H9 (cell line): ENCODE data around the gene PRKRA. TPM values are rescaled to one million over a fixed set of nuclear protein-coding genes. Genes with fewer than 3 reads are reported as not detected.
A peak's percentile ranks its signal among the peaks of the same experiment; 100 is the strongest.

Source experiments
- DNase-seq: peaks from one replicate; pipeline ENCODE4 v3.0.0-alpha.2; 2017
- H2AFZ ChIP-seq: one replicate; pipeline ENCODE4 v1.6.1; 2013; ENCODE audit warnings: mild to moderate bottlenecking, low read length, control low read depth, moderate library complexity
- H2AK5ac ChIP-seq: 2 replicates; pipeline ENCODE4 v1.6.1; 2013; ENCODE audit warnings: low read length, control low read depth, mixed read lengths; ENCODE audit not compliant: insufficient read length
- H2BK120ac ChIP-seq: one replicate; pipeline ENCODE4 v1.6.1; 2013; ENCODE audit warnings: low read depth, mild to moderate bottlenecking, low read length, control low read depth, inconsistent platforms; ENCODE audit not compliant: poor library complexity, severe bottlenecking
- H2BK12ac ChIP-seq: 2 replicates; pipeline ENCODE4 v1.6.1; 2013; ENCODE audit warnings: low read length, control low read depth, mixed read lengths, low read depth; ENCODE audit not compliant: insufficient read length
- H2BK15ac ChIP-seq: 2 replicates; pipeline ENCODE4 v1.6.1; 2013; ENCODE audit warnings: low read depth, low read length, control low read depth
- H2BK20ac ChIP-seq: one replicate; pipeline ENCODE4 v1.6.1; 2013; ENCODE audit warnings: low read depth, mild to moderate bottlenecking, low read length, control low read depth, inconsistent platforms; ENCODE audit not compliant: poor library complexity, severe bottlenecking
- H2BK5ac ChIP-seq: 2 replicates; pipeline ENCODE4 v1.6.1; 2013; ENCODE audit warnings: low read length, control low read depth, mixed read lengths; ENCODE audit not compliant: insufficient read length
- H3K14ac ChIP-seq: 2 replicates; pipeline ENCODE4 v1.6.1; 2013; ENCODE audit warnings: low read length, control low read depth; ENCODE audit not compliant: insufficient read depth
- H3K18ac ChIP-seq: 2 replicates; pipeline ENCODE4 v1.6.1; 2013; ENCODE audit warnings: low read depth, mild to moderate bottlenecking, mixed read lengths, low read length, control low read depth; ENCODE audit not compliant: insufficient read length
- H3K23ac ChIP-seq: 2 replicates; pipeline ENCODE4 v1.6.1; 2013; ENCODE audit warnings: low read length, control low read depth, mixed read lengths, low read depth; ENCODE audit not compliant: insufficient read length
- H3K23me2 ChIP-seq: 2 replicates; pipeline ENCODE4 v1.6.1; 2013; ENCODE audit warnings: low read depth, mild to moderate bottlenecking, mixed read lengths, low read length, control low read depth; ENCODE audit not compliant: insufficient read length, poor library complexity, severe bottlenecking
- H3K27ac ChIP-seq: 2 replicates; pipeline ENCODE4 v1.5.1; 2013; ENCODE audit warnings: low read length, control low read depth, mixed read lengths, low read depth; ENCODE audit not compliant: insufficient read length
- H3K27me3 ChIP-seq: 2 replicates; pipeline ENCODE4 v1.6.1; 2013; ENCODE audit warnings: low read length, control low read depth, inconsistent platforms; ENCODE audit not compliant: insufficient read depth
- H3K4ac ChIP-seq: 2 replicates; pipeline ENCODE4 v1.6.1; 2013; ENCODE audit warnings: low read depth, mild to moderate bottlenecking, control low read depth, inconsistent platforms, low read length, moderate library complexity
- H3K4me1 ChIP-seq: 2 replicates; pipeline ENCODE4 v1.6.1; 2013; ENCODE audit warnings: low read length, control low read depth, inconsistent platforms; ENCODE audit not compliant: insufficient read depth
- H3K4me2 ChIP-seq: 2 replicates; pipeline ENCODE4 v1.6.1; 2013; ENCODE audit warnings: low read length, control low read depth, mixed read lengths; ENCODE audit not compliant: insufficient read length, insufficient read depth
- H3K56ac ChIP-seq: 2 replicates; pipeline ENCODE4 v1.6.1; 2013; ENCODE audit warnings: low read depth, mild to moderate bottlenecking, mixed read lengths, low read length, control low read depth; ENCODE audit not compliant: insufficient read length
- H3K79me1 ChIP-seq: 2 replicates; pipeline ENCODE4 v1.6.1; 2013; ENCODE audit warnings: low read depth, mild to moderate bottlenecking, moderate library complexity, low read length, control low read depth, inconsistent platforms; ENCODE audit not compliant: insufficient read depth, poor library complexity, severe bottlenecking
- H3K79me2 ChIP-seq: 2 replicates; pipeline ENCODE4 v1.6.1; 2013; ENCODE audit warnings: low read length, control low read depth, inconsistent platforms; ENCODE audit not compliant: insufficient read depth
- H3K9ac ChIP-seq: 2 replicates; pipeline ENCODE4 v1.6.1; 2013; ENCODE audit warnings: low read length, control low read depth, mixed read lengths; ENCODE audit not compliant: insufficient read length; ENCODE audit errors: extremely low read depth
- H3K9me3 ChIP-seq: one replicate; pipeline ENCODE4 v1.6.1; 2013; ENCODE audit warnings: low read depth, low read length, inconsistent platforms; ENCODE audit not compliant: control insufficient read depth
- H3T11ph ChIP-seq: one replicate; pipeline ENCODE4 v1.6.1; 2013; ENCODE audit warnings: mild to moderate bottlenecking, low read length, control low read depth, inconsistent platforms
- H4K20me1 ChIP-seq: one replicate; pipeline ENCODE4 v1.6.1; 2013; ENCODE audit not compliant: control insufficient read depth, insufficient read length, insufficient read depth
- H4K5ac ChIP-seq: 2 replicates; pipeline ENCODE4 v1.6.1; 2013; ENCODE audit warnings: low read depth, mild to moderate bottlenecking, mixed read lengths, low read length, control low read depth; ENCODE audit not compliant: insufficient read length
- H4K8ac ChIP-seq: replicated peaks from 2 replicates; pipeline ENCODE4 v1.6.1; 2013; ENCODE audit warnings: low read length, control low read depth, mixed read lengths, low read depth; ENCODE audit not compliant: insufficient read length
- H4K91ac ChIP-seq: 2 replicates; pipeline ENCODE4 v1.6.1; 2013; ENCODE audit warnings: low read depth, mild to moderate bottlenecking, moderate library complexity, mixed read lengths, low read length, control low read depth; ENCODE audit not compliant: insufficient read length
- H3K27ac Mint-ChIP-seq, 3 experiments: 2 replicates in 2 of 3; 3 replicates in 1 of 3; pipeline ENCODE4 v1.8.0; 2020 to 2021; ENCODE audit warnings: mixed read lengths in 3 of 3, mild to moderate bottlenecking in 1 of 3, moderate library complexity in 1 of 3
- H3K27me3 Mint-ChIP-seq: 2 replicates; pipeline ENCODE4 v1.8.0; 2021; ENCODE audit warnings: low read depth, mild to moderate bottlenecking, moderate library complexity, mixed read lengths
- H3K36me3 Mint-ChIP-seq, 3 experiments: 2 replicates in 2 of 3; 3 replicates in 1 of 3; pipeline ENCODE4 v1.8.0; 2020 to 2021; ENCODE audit warnings: low read depth in 3 of 3, mixed read lengths in 3 of 3; ENCODE audit not compliant: insufficient read depth in 1 of 3
- H3K4me1 Mint-ChIP-seq, 2 experiments: 2 replicates each; pipeline ENCODE4 v1.8.0; 2020; ENCODE audit warnings: mixed read lengths in 2 of 2
- H3K4me3 Mint-ChIP-seq, 2 experiments: 2 replicates in 1 of 2; 3 replicates in 1 of 2; pipeline ENCODE4 v1.8.0; 2020 to 2021; ENCODE audit warnings: mild to moderate bottlenecking in 2 of 2, mixed read lengths in 2 of 2, moderate library complexity in 1 of 2
- H3K9me3 Mint-ChIP-seq, 2 experiments: 2 replicates in 1 of 2; 3 replicates in 1 of 2; pipeline ENCODE4 v1.8.0; 2020; ENCODE audit warnings: mild to moderate bottlenecking in 2 of 2, mixed read lengths in 2 of 2, moderate library complexity in 1 of 2
- CTCF ChIP-seq: fragments of 200-600 bp; sonication (generic); conservative IDR thresholded peaks from 3 replicates; pipeline ENCODE4 v1.8.0; 2021; ENCODE audit warnings: antibody characterized with exemption, mild to moderate bottlenecking
- WGBS: extraction: QIAGEN DNeasy Blood & Tissue Kit; methylation state at CpG from one replicate; pipeline ENCODE4 v1.1.7; 2013; ENCODE audit warnings: missing lambda C conversion rate, low lambda C conversion rate, mixed read lengths; ENCODE audit not compliant: insufficient read length; ENCODE audit errors: extremely low coverage; 5-methylcytosine and 5-hydroxymethylcytosine counted together
- total RNA-seq: library from RNA; stranded (reverse); gene quantifications from 2 replicates; pipeline ENCODE4 v1.2.1, GENCODE V29; 2021

Gene PRKRA
- total RNA-seq, 1 experiment from 2014 or later = 61.5 TPM

GRCh38 chr2:178479275-178479616, 28.3 kb upstream of the PRKRA start:
- Mint-ChIP-seq H3K9me3 (no peaks in the 10 kb centered on the region; a peak in 1 of 5 replicates), H3K36me3 (no peaks in the 10 kb centered on the region), H3K27ac (peak overlapping the region in 1 of 3 experiments; percentile 97; a peak in 1 of 7 replicates), H3K4me3 (peak overlapping the region; percentile 91 to 97), H3K27me3 (no peaks in the 10 kb centered on the region; the same call in 1 of the 2 replicates), H3K4me1 (peaks cover 20 to 27% of the 10 kb centered on the region in 2 experiments)
- H2BK12ac ChIP-seq = no peak overlapping the region
- no peak overlapping the region for H4K5ac ChIP-seq
- H3K4ac ChIP-seq = no peak overlapping the region
- WGBS = 100% methylated on average over 1 of the region's 4 CpGs
- H3K79me1 ChIP-seq = peaks cover 3% of the 10 kb centered on the region
- H3T11ph ChIP-seq = no peak overlapping the region
- peaks cover 3% of the 10 kb centered on the region; the same call in 1 of the 2 replicates for H3K4me1 ChIP-seq
- H3K23ac ChIP-seq = no peak overlapping the region
- H2BK15ac ChIP-seq = no peak overlapping the region
- H3K9ac ChIP-seq = no peak overlapping the region
- H3K9me3 ChIP-seq = no peaks in the 10 kb centered on the region
- H2BK5ac ChIP-seq = no peak overlapping the region
- peaks cover 11% of the 10 kb centered on the region for H3K23me2 ChIP-seq
- no peak overlapping the region for H3K56ac ChIP-seq
- H2BK120ac ChIP-seq = no peak overlapping the region
- H4K91ac ChIP-seq = no peak overlapping the region
- H2AFZ ChIP-seq = no peak overlapping the region
- H4K20me1 ChIP-seq = no peaks in the 10 kb centered on the region
- peak overlapping the region; percentile 98 for H3K4me2 ChIP-seq
- H3K79me2 ChIP-seq = peaks cover 3% of the 10 kb centered on the region; the same call in 1 of the 2 replicates
- no peak overlapping the region for H4K8ac ChIP-seq
- H3K27ac ChIP-seq = no peak overlapping the region
- no peak overlapping the region for H2BK20ac ChIP-seq
- H3K18ac ChIP-seq = no peak overlapping the region
- TF ChIP-seq CTCF = no peak; the same call in 1 of the 3 replicates
- no peak overlapping the region for H2AK5ac ChIP-seq
- no peak for DNase-seq
- H3K14ac ChIP-seq = no peak overlapping the region
- H3K27me3 ChIP-seq = no peaks in the 10 kb centered on the region
